Hepatocyte (in vitro differentiated cells): ENCODE results near the gene ALPI. TPM values are rescaled to one million over a fixed set of nuclear protein-coding genes. Genes with fewer than 3 reads are reported as not detected.
"Not testable (repeated sequence)": the region's sequence is repeated elsewhere in the genome, so short reads cannot be mapped to it uniquely, and the experiment has no call there.

Source experiments
- DNase-seq: peaks from one replicate; pipeline ENCODE4 v3.0.0-alpha.2; 2016; ENCODE audit warnings: low spot score
- H2AFZ ChIP-seq: fragments of 200-600 bp; sonication (generic); 2 replicates; pipeline ENCODE4 v1.6.0; 2016; ENCODE audit warnings: antibody characterized with exemption, mild to moderate bottlenecking
- H3K27ac ChIP-seq: fragments of 200-600 bp; sonication (generic); 2 replicates; pipeline ENCODE4 v1.5.1; 2016; ENCODE audit warnings: mild to moderate bottlenecking
- H3K27me3 ChIP-seq: fragments of 200-600 bp; sonication (generic); 2 replicates; pipeline ENCODE4 v1.6.1; 2016
- H3K36me3 ChIP-seq: fragments of 200-600 bp; sonication (generic); replicated peaks from 2 replicates; pipeline ENCODE4 v1.5.1; 2016; ENCODE audit warnings: low read depth; ENCODE audit not compliant: insufficient read depth
- H3K4me1 ChIP-seq: fragments of 200-600 bp; sonication (generic); 2 replicates; pipeline ENCODE4 v1.5.1; 2016; ENCODE audit warnings: mild to moderate bottlenecking, moderate library complexity; ENCODE audit not compliant: insufficient read depth
- H3K4me2 ChIP-seq: fragments of 200-600 bp; sonication (generic); 2 replicates; pipeline ENCODE4 v1.6.0; 2016
- H3K4me3 ChIP-seq: fragments of 200-600 bp; sonication (generic); 2 replicates; pipeline ENCODE4 v1.5.1; 2016; ENCODE audit warnings: mild to moderate bottlenecking
- H3K79me2 ChIP-seq: fragments of 200-600 bp; sonication (generic); 2 replicates; pipeline ENCODE4 v1.6.0; 2017; ENCODE audit warnings: mild to moderate bottlenecking
- H3K9me2 ChIP-seq: fragments of 200-600 bp; sonication (generic); replicated peaks from 2 replicates; pipeline ENCODE4 v1.6.0; 2017; ENCODE audit warnings: mild to moderate bottlenecking; ENCODE audit not compliant: insufficient read depth
- H3K9me3 ChIP-seq: fragments of 200-600 bp; sonication (generic); 2 replicates; pipeline ENCODE4 v1.5.1; 2016; ENCODE audit warnings: low read depth, mild to moderate bottlenecking
- H4K20me1 ChIP-seq: fragments of 200-600 bp; sonication (generic); 2 replicates; pipeline ENCODE4 v1.6.0; 2016; ENCODE audit warnings: mild to moderate bottlenecking; ENCODE audit not compliant: insufficient read depth, poor library complexity, severe bottlenecking
- CTCF ChIP-seq: fragments of 200-600 bp; sonication (generic); IDR thresholded peaks from 2 replicates; pipeline ENCODE4 v1.5.1; 2016; ENCODE audit warnings: antibody characterized with exemption, mild to moderate bottlenecking; ENCODE audit not compliant: poor library complexity
- EZH2 ChIP-seq: fragments of 200-600 bp; sonication (generic); IDR thresholded peaks from 2 replicates; pipeline ENCODE4 v1.6.1; 2016; ENCODE audit warnings: antibody characterized with exemption, mild to moderate bottlenecking, borderline replicate concordance
- EZH2phosphoT487 ChIP-seq: fragments of 200-600 bp; sonication (generic); IDR thresholded peaks from one replicate; pipeline ENCODE4 v1.6.1; 2018; ENCODE audit warnings: antibody characterized with exemption, mild to moderate bottlenecking, low read depth, moderate library complexity; ENCODE audit not compliant: unreplicated experiment, severe bottlenecking
- WGBS: methylation state at CpG from one replicate; pipeline ENCODE4 v1.1.6; 2016; ENCODE audit warnings: low lambda C conversion rate; ENCODE audit errors: missing lambda C conversion rate; 5-methylcytosine and 5-hydroxymethylcytosine counted together
- polyA plus RNA-seq: library from polyadenylated mRNA; unstranded; fragments of >200 nt; fragmentation: Nextera tagmentation; extraction: Ambion mirVana; gene quantifications from 2 replicates; pipeline ENCODE4 v1.2.1, GENCODE V29; 2016
- total RNA-seq: library from RNA; depleted of rRNA; stranded (reverse); fragments of >200 nt; gene quantifications from 2 replicates; pipeline ENCODE4 v1.2.3, GENCODE V29; 2014

ALPI gene
- total and polyA plus RNA-seq, 2 experiments from 2014 or later = 3.5 to 3.9 TPM

DNA sequence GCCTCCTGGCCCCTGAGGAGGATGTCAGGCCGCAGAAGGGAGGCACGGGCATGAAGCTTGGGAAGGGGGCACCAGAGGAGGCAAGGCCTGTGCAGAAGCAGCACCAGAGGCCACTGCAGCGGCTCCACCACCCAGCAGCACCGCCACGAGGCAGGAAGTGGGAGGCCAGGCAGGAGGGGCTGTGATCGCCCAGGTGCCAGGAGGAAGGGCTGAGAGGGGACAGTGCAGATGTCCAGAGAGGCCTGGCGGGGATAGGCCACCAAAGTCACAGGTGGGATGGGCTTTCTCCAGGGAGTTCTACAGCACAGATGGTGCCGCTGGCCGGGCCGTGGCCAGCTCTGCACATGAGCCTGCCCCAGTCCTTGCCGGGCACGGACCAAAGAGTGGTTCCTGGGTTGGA lies 6.0 kb upstream of the ALPI start:
- no peak for TF ChIP-seq EZH2phosphoT487
- TF ChIP-seq EZH2 = no peak
- no peak for TF ChIP-seq CTCF
- Histone ChIP-seq H3K9me3 (no peaks in the 10 kb centered on the region), H3K4me3 (no peak overlapping the region), H3K27me3 (no peaks in the 10 kb centered on the region), H3K36me3 (no peaks in the 10 kb centered on the region), H3K79me2 (no peaks in the 10 kb centered on the region), H3K27ac (no peak overlapping the region), H2AFZ (no peak overlapping the region), H3K4me1 (no peaks in the 10 kb centered on the region), H3K4me2 (no peak overlapping the region), H3K9me2 (no peaks in the 10 kb centered on the region), H4K20me1 (no peaks in the 10 kb centered on the region)
- 78% methylated on average over 12 of the region's 12 CpGs for WGBS
- DNase-seq = no peak

DNA sequence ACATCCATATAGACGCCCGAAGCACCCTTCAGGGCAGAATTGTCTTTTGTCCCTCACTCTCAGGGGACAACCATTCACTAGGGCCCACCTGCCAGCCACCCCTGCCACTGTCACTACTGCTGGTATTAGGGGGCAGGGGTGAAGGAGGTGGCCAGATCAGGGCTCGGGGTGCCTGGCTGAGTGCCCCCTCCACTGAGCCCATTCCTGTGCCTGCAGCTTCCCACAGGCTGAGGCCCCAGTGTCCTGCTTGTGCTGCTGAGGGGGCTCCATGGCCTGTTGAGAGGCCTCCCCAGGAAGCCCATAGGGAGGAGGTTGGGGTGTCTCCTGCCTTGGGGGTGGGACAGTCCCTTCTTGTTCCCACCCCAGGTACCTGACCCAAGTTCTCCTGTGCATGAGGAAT lies 4.3 kb upstream of the ALPI start:
- not testable (repeated sequence) for H3K9me2 ChIP-seq, H3K4me3 ChIP-seq, H3K4me1 ChIP-seq, H4K20me1 ChIP-seq, H3K36me3 ChIP-seq, H3K9me3 ChIP-seq, H3K4me2 ChIP-seq, H2AFZ ChIP-seq, H3K27ac ChIP-seq, H3K27me3 ChIP-seq, H3K79me2 ChIP-seq, DNase-seq
- WGBS = 95% methylated on average over 3 of the region's 3 CpGs

DNA sequence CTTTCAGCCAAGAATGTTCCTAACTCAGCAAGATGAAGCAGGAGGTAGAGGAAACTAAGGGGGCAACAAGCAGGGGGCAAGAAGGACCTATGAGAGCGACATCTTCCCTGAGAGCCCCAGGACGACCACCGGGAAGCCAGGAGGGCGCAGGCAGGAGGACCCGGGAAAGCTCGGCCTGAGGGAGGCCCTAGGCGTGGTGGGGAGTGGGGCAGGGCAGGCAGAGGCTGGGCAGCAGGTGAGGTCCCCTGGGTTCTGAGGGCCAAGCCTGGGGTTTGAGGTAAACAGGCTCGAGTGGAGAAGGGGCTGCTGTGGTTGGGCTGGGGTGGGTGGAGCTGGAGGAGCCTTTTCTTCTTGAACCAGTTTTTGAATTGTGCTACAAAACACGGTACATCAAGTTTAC lies 1.3 kb upstream of the ALPI start:
- Histone ChIP-seq H3K9me3 (no peaks in the 10 kb centered on the region), H3K4me2 (no peak overlapping the region), H3K36me3 (no peaks in the 10 kb centered on the region), H3K79me2 (no peaks in the 10 kb centered on the region), H3K4me1 (peaks cover 3% of the 10 kb centered on the region), H3K27me3 (no peaks in the 10 kb centered on the region), H3K27ac (no peak overlapping the region), H3K4me3 (no peak overlapping the region), H2AFZ (no peak overlapping the region), H3K9me2 (no peaks in the 10 kb centered on the region), H4K20me1 (no peaks in the 10 kb centered on the region)
- TF ChIP-seq EZH2 = no peak
- no peak for TF ChIP-seq EZH2phosphoT487
- no peak for TF ChIP-seq CTCF
- 94% methylated on average over 8 of the region's 9 CpGs for WGBS
- peak; percentile 1 for DNase-seq

DNA sequence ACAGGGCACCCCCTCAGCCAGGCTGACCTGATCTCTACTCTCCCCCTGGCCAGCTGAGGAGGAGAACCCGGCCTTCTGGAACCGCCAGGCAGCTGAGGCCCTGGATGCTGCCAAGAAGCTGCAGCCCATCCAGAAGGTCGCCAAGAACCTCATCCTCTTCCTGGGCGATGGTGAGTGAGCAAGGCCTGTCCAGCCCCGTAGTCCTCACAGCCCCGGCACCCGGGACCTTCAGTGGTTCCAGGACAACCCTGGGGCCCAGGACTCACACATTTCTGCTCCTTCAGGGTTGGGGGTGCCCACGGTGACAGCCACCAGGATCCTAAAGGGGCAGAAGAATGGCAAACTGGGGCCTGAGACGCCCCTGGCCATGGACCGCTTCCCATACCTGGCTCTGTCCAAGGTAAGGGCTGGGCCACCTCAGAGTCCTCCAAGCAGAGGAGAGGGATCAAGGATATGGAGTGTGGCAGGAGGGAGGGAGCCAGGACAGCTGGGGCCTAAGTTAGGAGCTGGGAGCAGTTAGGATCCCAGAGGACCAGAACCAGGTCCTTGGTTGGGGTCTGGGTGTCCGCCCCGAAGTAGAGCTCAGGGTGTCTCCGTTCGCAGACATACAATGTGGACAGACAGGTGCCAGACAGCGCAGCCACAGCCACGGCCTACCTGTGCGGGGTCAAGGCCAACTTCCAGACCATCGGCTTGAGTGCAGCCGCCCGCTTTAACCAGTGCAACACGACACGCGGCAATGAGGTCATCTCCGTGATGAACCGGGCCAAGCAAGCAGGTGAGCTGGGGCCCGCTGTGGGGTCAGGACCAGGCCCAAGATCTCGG lies 555 bp downstream of the ALPI start:
- no peak for TF ChIP-seq CTCF
- no peak for TF ChIP-seq EZH2phosphoT487
- no peak for TF ChIP-seq EZH2
- Histone ChIP-seq H3K4me3 (no peak overlapping the region), H3K9me2 (no peaks in the 10 kb centered on the region), H3K4me1 (peaks cover 3% of the 10 kb centered on the region), H3K27me3 (peaks cover 5% of the 10 kb centered on the region), H3K27ac (peak overlapping the region; percentile 34), H3K36me3 (no peaks in the 10 kb centered on the region), H3K4me2 (peak overlapping the region; percentile 25), H4K20me1 (no peaks in the 10 kb centered on the region), H2AFZ (no peak overlapping the region), H3K9me3 (no peaks in the 10 kb centered on the region), H3K79me2 (no peaks in the 10 kb centered on the region)
- DNase-seq = peak; percentile 13
- 95% methylated on average over 27 of the region's 27 CpGs for WGBS
